Heart left ventricle (tissue), 16 donors: Measurements from ENCODE around the gene SPNS3. TPM values are rescaled to one million over a fixed set of nuclear protein-coding genes. Genes with fewer than 3 reads are reported as not detected.

Experiments used
- ATAC-seq, 4 donors: fragments of 200-7000 bp; cut with Tn5 transposase; one replicate each; pipeline ENCODE4 v1.9.1; 2020 to 2022; ENCODE audit warnings: moderate library complexity in 4 of 4, mild to moderate bottlenecking in 3 of 4, moderate number of reproducible peaks in 1 of 4
- DNase-seq, 5 donors: peaks; one replicate each; pipeline ENCODE4 v3.0.0-alpha.2; 2020
- H3K27ac ChIP-seq, 12 donors: fragments of 200-600 bp; sonication (generic) in 4 of 12; one replicate each; pipeline versions ENCODE4 v1.5.0 to v1.8.0; 2016 to 2022; ENCODE audit warnings: mild to moderate bottlenecking in 2 of 12
- H3K27me3 ChIP-seq, 9 donors: fragments of 200-600 bp; sonication (generic) in 2 of 9; one replicate each; pipeline versions ENCODE4 v1.5.1 to v1.8.0; 2016 to 2022; ENCODE audit warnings: mild to moderate bottlenecking in 3 of 9
- H3K36me3 ChIP-seq, 9 donors: fragments of 200-600 bp; sonication (generic) in 2 of 9; one replicate each; pipeline versions ENCODE4 v1.5.0 to v1.8.0; 2018 to 2022; ENCODE audit warnings: mild to moderate bottlenecking in 2 of 9
- H3K4me1 ChIP-seq, 12 donors: fragments of 200-600 bp; sonication (generic) in 4 of 12; one replicate each; pipeline versions ENCODE4 v1.5.0 to v1.8.0; 2016 to 2022; ENCODE audit warnings: mild to moderate bottlenecking in 3 of 12
- H3K4me3 ChIP-seq, 12 donors: fragments of 200-600 bp; sonication (generic) in 4 of 12; one replicate each; pipeline versions ENCODE4 v1.5.0 to v1.8.0; 2017 to 2022; ENCODE audit warnings: mild to moderate bottlenecking in 9 of 12, moderate library complexity in 4 of 12
- H3K9me3 ChIP-seq, 12 donors: fragments of 200-600 bp; sonication (generic) in 4 of 12; one replicate each; pipeline versions ENCODE4 v1.5.0 to v1.8.0; 2016 to 2022; ENCODE audit warnings: mild to moderate bottlenecking in 1 of 12
- POLR2A ChIP-seq, 2 donors: fragments of 450-650 bp; IDR thresholded peaks; one replicate each; pipeline ENCODE4 v1.6.1; 2017; ENCODE audit warnings: antibody characterized with exemption in 2 of 2, mild to moderate bottlenecking in 2 of 2, moderate library complexity in 2 of 2
- WGBS, 4 donors: extraction: QIAGEN DNeasy Blood & Tissue Kit in 2 of 4; methylation state at CpG; one replicate each; pipeline versions ENCODE4 v1.1.5 to v1.1.7; 2013 to 2018; 5-methylcytosine and 5-hydroxymethylcytosine counted together
- intact Hi-C, 10 donors: fragments of 100-400 bp; cut with DNase I; formaldehyde crosslinking; loops; one replicate each; pipeline versions ENCODE4 v1.11.1 to v1.14.2; 2022
- polyA plus RNA-seq, 2 donors: library from polyadenylated mRNA; stranded (reverse); fragments of 200-250 nt; gene quantifications; one replicate each; pipeline ENCODE4 v1.2.3, GENCODE V29; 2013
- total RNA-seq, 9 donors: library from RNA; depleted of rRNA in 2 of 9; stranded (reverse); fragments of >200 nt in 2 of 9; fragmentation: NEBNext Ultra II Directional in 3 of 9; extraction: Animal tissue kit (Norgen Biotek cat#: 25700) in 3 of 9; gene quantifications; one replicate each; pipeline versions ENCODE4 v1.1.0 to v1.2.4, GENCODE V29; 2016 to 2023
- TF ChIP-seq, protein P1 (sequence below), 12 donors: fragments of 200-600 bp; sonication (generic) in 4 of 12; IDR thresholded peaks; one replicate each; pipeline versions ENCODE4 v1.5.0 to v1.8.0; 2018 to 2022; ENCODE audit warnings: antibody characterized with exemption in 12 of 12, mild to moderate bottlenecking in 5 of 12
- donor health status: ischemic (EF 13 %, LVEDD 7.1; RV severe dilation, severe dysfunction).
- donor health status: healthy with polysubstance abuse.
- donor health status: DM: no; HTN: yes; CAD: no.
- donor health status: DM: no; HTN: no; CAD: no.
- donor health status: ischemic (EF 25% LVEDD 6.9; RV normal size, moderate dysfunction).
- donor health status: ischemic (EF 25% LVEDD 5.7; RV mildly dilated, moderate dysfunction).
- donor health status: healthy.
- donor health status: DM: yes; HTN: yes; CAD: no.
- donor health status: ischemic (EF 35%, LVEDD 5.7; RV mildly dilated, moderate dysfunction).
- donor health status: nonischemic (EF 11% LVEDD 7.7; RV severe dilation, severe dysfunction).
- donor health status: DM: yes; HTN: yes; CAD: no.
- donor health status: PGD.
- donor health status: ischemic (EF 29% LVEDD 5.4; RV normal size, mild dysfunction).
- donor health status: nonischemic (EF 23%, LVEDD 6.1; RV moderate dilation, normal function).

Gene SPNS3
- total and polyA plus RNA-seq, 11 donors: 0.23 to 1.9 (median 1.1) TPM; not detected in 3

DNA sequence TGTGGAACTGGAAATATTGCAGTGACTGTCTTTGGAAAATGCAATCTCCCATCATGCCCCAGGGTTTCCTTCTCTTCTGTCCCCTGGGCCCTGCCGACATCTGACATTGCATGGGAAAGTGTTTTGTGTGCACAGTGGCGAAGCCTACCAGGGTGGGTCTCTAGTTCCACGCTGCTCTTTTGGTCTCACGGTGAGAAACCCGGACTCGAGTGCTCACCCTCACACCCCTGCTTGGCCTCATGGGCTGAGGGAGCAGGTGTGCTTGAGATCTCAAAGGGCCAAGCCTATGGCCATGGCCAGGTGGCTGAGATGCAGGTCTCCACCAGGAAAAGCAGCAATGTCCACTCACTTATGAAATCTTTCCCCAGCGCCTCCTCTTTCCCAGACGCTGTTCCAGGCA lies 32.0 kb downstream of the SPNS3 start:
- no peaks in the 10 kb centered on the region for H3K27me3 ChIP-seq
- no peak overlapping the region for H3K27ac ChIP-seq
- 65 to 92% (median 88%) methylated on average over 8 of the region's 8 CpGs for WGBS, 4 donors
- H3K4me3 ChIP-seq: no peak overlapping the region
- no peak for DNase-seq
- ATAC-seq: no peak
- no peaks in the 10 kb centered on the region for H3K36me3 ChIP-seq
- peaks cover 0 to 14% (median 0%) of the 10 kb centered on the region in 12 donors for H3K4me1 ChIP-seq
- peaks cover 0 to 3% (median 0%) of the 10 kb centered on the region in 12 donors for H3K9me3 ChIP-seq
- TF ChIP-seq, protein P1, sequence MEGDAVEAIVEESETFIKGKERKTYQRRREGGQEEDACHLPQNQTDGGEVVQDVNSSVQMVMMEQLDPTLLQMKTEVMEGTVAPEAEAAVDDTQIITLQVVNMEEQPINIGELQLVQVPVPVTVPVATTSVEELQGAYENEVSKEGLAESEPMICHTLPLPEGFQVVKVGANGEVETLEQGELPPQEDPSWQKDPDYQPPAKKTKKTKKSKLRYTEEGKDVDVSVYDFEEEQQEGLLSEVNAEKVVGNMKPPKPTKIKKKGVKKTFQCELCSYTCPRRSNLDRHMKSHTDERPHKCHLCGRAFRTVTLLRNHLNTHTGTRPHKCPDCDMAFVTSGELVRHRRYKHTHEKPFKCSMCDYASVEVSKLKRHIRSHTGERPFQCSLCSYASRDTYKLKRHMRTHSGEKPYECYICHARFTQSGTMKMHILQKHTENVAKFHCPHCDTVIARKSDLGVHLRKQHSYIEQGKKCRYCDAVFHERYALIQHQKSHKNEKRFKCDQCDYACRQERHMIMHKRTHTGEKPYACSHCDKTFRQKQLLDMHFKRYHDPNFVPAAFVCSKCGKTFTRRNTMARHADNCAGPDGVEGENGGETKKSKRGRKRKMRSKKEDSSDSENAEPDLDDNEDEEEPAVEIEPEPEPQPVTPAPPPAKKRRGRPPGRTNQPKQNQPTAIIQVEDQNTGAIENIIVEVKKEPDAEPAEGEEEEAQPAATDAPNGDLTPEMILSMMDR (IDR thresholded peaks at IDR 0.05): no peak
- no peak for TF ChIP-seq POLR2A (IDR thresholded peaks at IDR 0.05)
- intact Hi-C loops: no loop called here

DNA sequence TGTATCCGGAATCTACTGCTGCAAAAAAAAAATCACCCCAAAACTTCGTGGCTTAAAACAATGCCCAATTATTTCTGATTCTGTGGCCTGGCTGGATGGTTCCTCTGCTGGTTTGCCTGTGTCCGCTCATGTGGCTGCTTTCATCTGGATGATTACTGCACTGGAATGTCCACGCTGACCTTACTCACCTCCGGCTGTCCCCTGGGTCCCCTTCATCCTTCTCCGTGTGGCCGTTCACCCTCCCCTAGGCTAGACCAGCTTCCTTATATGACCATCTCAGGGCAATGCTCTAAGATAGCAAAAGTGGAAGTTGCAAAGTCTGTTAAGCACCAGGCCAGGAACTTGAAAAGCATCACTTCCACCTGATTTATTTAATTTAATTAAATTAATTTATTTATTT lies 33.5 kb downstream of the SPNS3 start:
- TF ChIP-seq, protein P1 (IDR thresholded peaks at IDR 0.05): no peak
- TF ChIP-seq POLR2A (IDR thresholded peaks at IDR 0.05): no peak
- DNase-seq (no peak), ATAC-seq (no peak)
- Histone ChIP-seq H3K27ac (no peak overlapping the region), H3K4me1 (peaks cover 0 to 14% (median 0%) of the 10 kb centered on the region in 12 donors), H3K27me3 (no peaks in the 10 kb centered on the region), H3K4me3 (no peak overlapping the region), H3K36me3 (no peaks in the 10 kb centered on the region), H3K9me3 (no peaks in the 10 kb centered on the region)
- intact Hi-C loops: no loop called here
- 70 to 78% (median 70%) methylated on average over 7 of the region's 7 CpGs for WGBS, 4 donors

GRCh38 chr17:4469552-4469951 lies 35.8 kb downstream of the SPNS3 start:
- no peaks in the 10 kb centered on the region for H3K36me3 ChIP-seq
- DNase-seq: peak in 4 of 5 donors; percentile 56 to 78 (median 74)
- WGBS, 4 donors: 64 to 77% (median 70%) methylated on average over 12 of the region's 12 CpGs
- intact Hi-C loops: no loop called here
- no peak overlapping the region for H3K4me3 ChIP-seq
- H3K9me3 ChIP-seq: no peaks in the 10 kb centered on the region
- H3K4me1 ChIP-seq: peaks cover 0 to 17% (median 0%) of the 10 kb centered on the region in 12 donors
- peak overlapping the region in 4 of 12 donors; percentile 13 to 63 (median 43) for H3K27ac ChIP-seq
- no peak for TF ChIP-seq POLR2A (IDR thresholded peaks at IDR 0.05)
- TF ChIP-seq, protein P1 (IDR thresholded peaks at IDR 0.05): no peak
- H3K27me3 ChIP-seq: no peaks in the 10 kb centered on the region
- ATAC-seq: peak; percentile 80 to 90 (median 85)

- ATAC-seq: no peak
- Histone ChIP-seq H3K4me1 (peaks cover 0 to 36% (median 9%) of the 10 kb centered on the region in 12 donors), H3K36me3 (no peaks in the 10 kb centered on the region), H3K27me3 (no peaks in the 10 kb centered on the region), H3K27ac (no peak overlapping the region), H3K4me3 (no peak overlapping the region), H3K9me3 (no peaks in the 10 kb centered on the region)
- DNase-seq: no peak
- 92 to 100% (median 96%) methylated on average over 3 of the region's 3 CpGs for WGBS, 4 donors
- intact Hi-C loops: no loop called here
- TF ChIP-seq POLR2A (IDR thresholded peaks at IDR 0.05): no peak
- TF ChIP-seq, protein P1 (IDR thresholded peaks at IDR 0.05): no peak
These were observed 38.5 kb downstream of the SPNS3 start for GRCh38 chr17:4472286-4472685.
